ENCODE results near the gene DHX32.
A peak's percentile ranks its signal among the peaks of the same experiment; 100 is the strongest.

DHX32 gene

DNA sequence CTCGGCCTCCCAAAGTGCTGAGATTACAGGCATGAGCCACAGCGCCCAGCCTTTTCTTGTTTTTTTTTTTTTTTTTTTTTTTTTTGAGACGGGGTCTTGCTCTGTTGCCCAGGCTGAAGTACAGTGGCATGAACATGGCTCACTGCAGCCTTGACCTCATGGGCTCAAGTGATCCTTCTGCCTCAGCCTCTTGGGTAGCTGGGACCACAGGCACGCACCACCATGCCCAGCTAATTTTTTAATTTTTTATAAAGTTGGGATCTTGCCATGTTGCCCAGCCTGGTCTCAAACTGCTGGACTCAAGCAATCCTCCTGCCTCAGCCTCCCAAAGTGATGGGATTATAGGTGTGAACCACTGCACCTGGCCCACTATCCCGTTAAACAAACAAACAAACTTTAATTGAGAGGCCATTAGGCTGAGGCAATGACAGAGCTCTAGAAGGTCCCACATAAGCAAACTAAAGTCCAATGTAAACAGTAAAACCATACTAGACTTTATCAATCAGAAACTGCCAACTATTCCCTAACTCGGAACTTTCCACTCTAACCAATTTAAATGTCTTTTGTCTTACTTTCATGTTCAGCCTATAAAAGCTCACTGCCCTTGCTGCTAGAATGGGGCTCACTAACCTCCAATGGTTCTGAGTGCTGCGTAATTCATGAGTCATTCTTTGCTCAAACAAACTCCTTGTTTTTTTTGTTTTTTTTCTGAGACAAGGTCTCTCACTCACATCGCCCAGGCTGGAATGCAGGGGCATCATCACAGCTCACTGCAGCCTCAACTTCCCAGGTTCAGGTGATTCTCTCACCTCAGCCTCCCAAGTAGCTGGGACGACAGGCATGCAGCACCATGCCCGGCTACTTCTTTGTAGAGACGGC, 1.9 kb downstream of the DHX32 start:
- no peak overlapping the region for H2BK120ac ChIP-seq (ENCODE audit: low read depth, low read length)
- no peak overlapping the region for H3K9ac ChIP-seq (ENCODE audit: low read depth, low read length, poor library complexity)
- H2BK12ac ChIP-seq (ENCODE audit: low read length) = no peak overlapping the region
- H3K9me3 ChIP-seq (replicated peaks in 1 of 2; ENCODE audit: control insufficient read depth in 2 of 2, insufficient read depth in 1 of 2, low read depth in 1 of 2, low read length in 2 of 2) = peaks cover 7 to 38% of the 10 kb centered on the region in 2 donors
- H4K91ac ChIP-seq (ENCODE audit: low read depth, low read length, poor library complexity) = no peak overlapping the region
- H3K36me3 ChIP-seq (replicated peaks in 1 of 2; ENCODE audit: control insufficient read depth in 2 of 2, insufficient read depth in 2 of 2, low read length in 2 of 2) = peaks cover 11 to 56% of the 10 kb centered on the region in 2 donors
- no peak overlapping the region for H2AK5ac ChIP-seq (ENCODE audit: low read depth, low read length)
- peak overlapping the region in 1 of 2 donors; percentile 46 for H3K4me3 ChIP-seq (ENCODE audit: low read length in 2 of 2)
- H2BK5ac ChIP-seq (ENCODE audit: low read length) = no peak overlapping the region
- H3K23ac ChIP-seq (ENCODE audit: low read depth, low read length, poor library complexity) = no peak overlapping the region
- no peaks in the 10 kb centered on the region for H3K79me1 ChIP-seq (ENCODE audit: low read depth, low read length)
- no peak overlapping the region for H2BK15ac ChIP-seq (ENCODE audit: low read length)
- H3K27ac ChIP-seq (replicated peaks; ENCODE audit: low read length) = peak overlapping the region; percentile 28
- no CpG with 5 or more reads among the region's 11 CpGs for WGBS, 2 donors (ENCODE audit: extremely low coverage in 2 of 2, insufficient read length in 2 of 2, insufficient replicate concordance in 1 of 2)
- no peak overlapping the region for H3K18ac ChIP-seq (ENCODE audit: low read length)
- peak overlapping the region; percentile 30 for H3K4me2 ChIP-seq (ENCODE audit: insufficient read depth, low read length, poor library complexity, severe bottlenecking)
- DNase-seq (ENCODE audit: low spot score) = no peak
- no peak overlapping the region for H4K8ac ChIP-seq (ENCODE audit: low read depth, low read length)
- H2AFZ ChIP-seq (ENCODE audit: low read length) = no peak overlapping the region
- peaks cover 7 to 11% of the 10 kb centered on the region in 2 donors for H3K4me1 ChIP-seq (ENCODE audit: control insufficient read depth in 2 of 2, insufficient read depth in 1 of 2, low read depth in 1 of 2, low read length in 2 of 2)
- no peaks in the 10 kb centered on the region for H3K27me3 ChIP-seq (ENCODE audit: control insufficient read depth in 3 of 3, insufficient read depth in 3 of 3, low read depth in 1 of 3, low read length in 3 of 3)
- no peak overlapping the region for H3K4ac ChIP-seq (ENCODE audit: low read length)
- no peak overlapping the region for H3K14ac ChIP-seq (ENCODE audit: low read length)

- no peak overlapping the region for H2BK5ac ChIP-seq (ENCODE audit: low read length)
- H4K8ac ChIP-seq (ENCODE audit: low read depth, low read length) = no peak overlapping the region
- H3K36me3 ChIP-seq (replicated peaks in 1 of 2; ENCODE audit: control insufficient read depth in 2 of 2, insufficient read depth in 2 of 2, low read length in 2 of 2) = peaks cover 16 to 54% of the 10 kb centered on the region in 2 donors
These were observed 9.8 kb downstream of the DHX32 start for GRCh38 chr10:125871338-125871737.

DNA sequence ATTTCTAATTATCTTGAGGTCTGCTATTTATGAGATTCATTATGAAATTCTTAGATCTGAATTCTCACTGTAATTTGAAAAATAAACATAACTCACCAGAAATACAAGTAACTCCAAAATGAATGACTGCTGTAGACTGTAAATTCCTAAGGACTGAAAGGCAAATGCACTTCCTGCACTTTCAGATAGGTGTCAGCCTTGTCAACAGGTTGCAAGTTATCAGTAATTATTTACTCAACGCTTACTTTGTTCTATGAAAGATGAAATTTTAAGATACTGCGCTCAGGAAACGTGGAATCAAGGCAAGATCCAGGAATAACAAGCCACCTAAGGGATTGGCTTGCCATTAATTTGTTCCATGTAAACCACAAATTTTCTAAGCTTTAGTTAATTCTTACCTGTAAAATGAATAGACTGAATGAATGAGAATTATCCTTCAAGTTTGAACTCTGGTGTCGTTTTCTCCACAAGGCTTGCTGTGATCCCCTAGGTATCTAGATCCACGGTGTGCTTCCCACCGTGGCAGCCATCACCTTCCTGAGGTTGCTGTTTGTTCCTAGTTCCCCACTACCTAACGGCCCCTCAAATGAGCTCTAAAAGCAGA, 12.6 kb downstream of the DHX32 start:
- H4K8ac ChIP-seq (ENCODE audit: low read depth, low read length) = no peak overlapping the region
- no peak overlapping the region for H3K14ac ChIP-seq (ENCODE audit: low read length)
- no peak overlapping the region for H3K4ac ChIP-seq (ENCODE audit: low read length)
- H2AFZ ChIP-seq (ENCODE audit: low read length) = no peak overlapping the region
- H3K36me3 ChIP-seq (replicated peaks in 1 of 2; ENCODE audit: control insufficient read depth in 2 of 2, insufficient read depth in 2 of 2, low read length in 2 of 2) = peaks cover 18 to 53% of the 10 kb centered on the region in 2 donors
- no peak overlapping the region for H2BK15ac ChIP-seq (ENCODE audit: low read length)
- no CpG with 5 or more reads among the region's 7 CpGs for WGBS, 2 donors (ENCODE audit: extremely low coverage in 2 of 2, insufficient read length in 2 of 2, insufficient replicate concordance in 1 of 2)
- peaks cover 0 to 3% of the 10 kb centered on the region in 2 donors for H3K9me3 ChIP-seq (replicated peaks in 1 of 2; ENCODE audit: control insufficient read depth in 2 of 2, insufficient read depth in 1 of 2, low read depth in 1 of 2, low read length in 2 of 2)
- no peak overlapping the region for H2AK5ac ChIP-seq (ENCODE audit: low read depth, low read length)
- H3K4me2 ChIP-seq (ENCODE audit: insufficient read depth, low read length, poor library complexity, severe bottlenecking) = no peak overlapping the region
- DNase-seq (ENCODE audit: low spot score) = no peak
- H3K18ac ChIP-seq (ENCODE audit: low read length) = no peak overlapping the region
- H2BK120ac ChIP-seq (ENCODE audit: low read depth, low read length) = no peak overlapping the region
- H2BK5ac ChIP-seq (ENCODE audit: low read length) = no peak overlapping the region
- no peak overlapping the region for H2BK12ac ChIP-seq (ENCODE audit: low read length)
- H3K27ac ChIP-seq (replicated peaks; ENCODE audit: low read length) = no peak overlapping the region
- H3K79me1 ChIP-seq (ENCODE audit: low read depth, low read length) = no peaks in the 10 kb centered on the region
- no peak overlapping the region for H3K23ac ChIP-seq (ENCODE audit: low read depth, low read length, poor library complexity)
- H3K9ac ChIP-seq (ENCODE audit: low read depth, low read length, poor library complexity) = no peak overlapping the region
- H3K4me3 ChIP-seq (ENCODE audit: low read length in 2 of 2) = no peak overlapping the region
- no peaks in the 10 kb centered on the region for H3K4me1 ChIP-seq (ENCODE audit: control insufficient read depth in 2 of 2, insufficient read depth in 1 of 2, low read depth in 1 of 2, low read length in 2 of 2)
- no peak overlapping the region for H4K91ac ChIP-seq (ENCODE audit: low read depth, low read length, poor library complexity)
- H3K27me3 ChIP-seq (ENCODE audit: control insufficient read depth in 3 of 3, insufficient read depth in 3 of 3, low read depth in 1 of 3, low read length in 3 of 3) = no peaks in the 10 kb centered on the region

More at GRCh38 chr10:125871338-125871737, 9.8 kb downstream of the DHX32 start:
- Histone ChIP-seq H3K9me3 (replicated peaks in 1 of 2; ENCODE audit: control insufficient read depth in 2 of 2, insufficient read depth in 1 of 2, low read depth in 1 of 2, low read length in 2 of 2) (peaks cover 7 to 17% of the 10 kb centered on the region in 2 donors), H3K27me3 (ENCODE audit: control insufficient read depth in 3 of 3, insufficient read depth in 3 of 3, low read depth in 1 of 3, low read length in 3 of 3) (no peaks in the 10 kb centered on the region), H3K4me3 (ENCODE audit: low read length in 2 of 2) (no peak overlapping the region), H3K79me1 (ENCODE audit: low read depth, low read length) (no peaks in the 10 kb centered on the region), H2BK120ac (ENCODE audit: low read depth, low read length) (no peak overlapping the region), H2BK12ac (ENCODE audit: low read length) (no peak overlapping the region), H3K4me2 (ENCODE audit: insufficient read depth, low read length, poor library complexity, severe bottlenecking) (no peak overlapping the region), H3K9ac (ENCODE audit: low read depth, low read length, poor library complexity) (no peak overlapping the region), H3K23ac (ENCODE audit: low read depth, low read length, poor library complexity) (no peak overlapping the region), H2AFZ (ENCODE audit: low read length) (no peak overlapping the region), H3K4me1 (ENCODE audit: control insufficient read depth in 2 of 2, insufficient read depth in 1 of 2, low read depth in 1 of 2, low read length in 2 of 2) (no peaks in the 10 kb centered on the region), H3K18ac (ENCODE audit: low read length) (no peak overlapping the region), H3K14ac (ENCODE audit: low read length) (no peak overlapping the region), H3K27ac (replicated peaks; ENCODE audit: low read length) (no peak overlapping the region), H2AK5ac (ENCODE audit: low read depth, low read length) (no peak overlapping the region), H2BK15ac (ENCODE audit: low read length) (no peak overlapping the region), H3K4ac (ENCODE audit: low read length) (no peak overlapping the region), H4K91ac (ENCODE audit: low read depth, low read length, poor library complexity) (no peak overlapping the region)
- no peak for DNase-seq (ENCODE audit: low spot score)
- no CpG with 5 or more reads among the region's 4 CpGs for WGBS, 2 donors (ENCODE audit: extremely low coverage in 2 of 2, insufficient read length in 2 of 2, insufficient replicate concordance in 1 of 2)

DNA sequence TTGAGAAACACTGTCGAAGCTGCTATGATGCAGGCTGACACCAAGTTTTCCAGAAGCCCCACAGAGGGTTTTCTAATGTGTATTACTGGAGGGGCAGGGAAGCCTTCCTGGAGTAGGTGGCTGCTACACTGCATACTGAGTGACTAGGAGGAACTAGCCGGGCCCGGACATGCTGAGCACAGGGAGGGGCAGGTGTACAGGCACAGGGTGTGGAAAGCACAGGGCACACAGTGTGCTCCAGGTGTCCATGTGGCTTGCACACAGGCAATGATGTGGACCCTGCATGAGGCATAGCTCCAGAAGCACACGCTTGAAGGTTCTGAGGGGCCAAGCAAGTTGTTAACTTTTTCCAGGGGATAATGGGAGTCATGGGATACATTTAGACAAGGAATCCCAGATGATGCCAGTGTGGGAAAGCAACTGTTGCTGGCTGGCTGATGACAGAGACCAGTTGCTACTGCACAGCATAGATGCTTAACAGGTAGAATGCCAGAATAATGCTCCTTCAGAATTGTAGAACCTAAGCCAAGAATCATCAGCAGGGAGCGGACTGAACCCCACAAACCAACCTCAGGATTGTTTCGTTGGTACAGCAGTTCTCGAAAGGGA, 14.6 kb downstream of the DHX32 start:
- no peak overlapping the region for H2AK5ac ChIP-seq (ENCODE audit: low read depth, low read length)
- no peak overlapping the region for H3K14ac ChIP-seq (ENCODE audit: low read length)
- H3K18ac ChIP-seq (ENCODE audit: low read length) = no peak overlapping the region
- WGBS, 2 donors (ENCODE audit: extremely low coverage in 2 of 2, insufficient read length in 2 of 2, insufficient replicate concordance in 1 of 2) = no CpG with 5 or more reads among the region's 7 CpGs
- H2BK15ac ChIP-seq (ENCODE audit: low read length) = no peak overlapping the region
- H3K79me1 ChIP-seq (ENCODE audit: low read depth, low read length) = no peaks in the 10 kb centered on the region
- no peak overlapping the region for H4K91ac ChIP-seq (ENCODE audit: low read depth, low read length, poor library complexity)
- H2BK5ac ChIP-seq (ENCODE audit: low read length) = no peak overlapping the region
- no peak overlapping the region for H3K27ac ChIP-seq (replicated peaks; ENCODE audit: low read length)
- H3K23ac ChIP-seq (ENCODE audit: low read depth, low read length, poor library complexity) = no peak overlapping the region
- H3K4me3 ChIP-seq (ENCODE audit: low read length in 2 of 2) = no peak overlapping the region
- H3K9ac ChIP-seq (ENCODE audit: low read depth, low read length, poor library complexity) = no peak overlapping the region
- H2BK120ac ChIP-seq (ENCODE audit: low read depth, low read length) = no peak overlapping the region
- no peak overlapping the region for H2BK12ac ChIP-seq (ENCODE audit: low read length)
- H4K8ac ChIP-seq (ENCODE audit: low read depth, low read length) = no peak overlapping the region
- H3K36me3 ChIP-seq (replicated peaks in 1 of 2; ENCODE audit: control insufficient read depth in 2 of 2, insufficient read depth in 2 of 2, low read length in 2 of 2) = peaks cover 18 to 55% of the 10 kb centered on the region in 2 donors
- no peak overlapping the region for H3K4me2 ChIP-seq (ENCODE audit: insufficient read depth, low read length, poor library complexity, severe bottlenecking)
- no peak for DNase-seq (ENCODE audit: low spot score)
- peaks cover 0 to 3% of the 10 kb centered on the region in 2 donors for H3K9me3 ChIP-seq (replicated peaks in 1 of 2; ENCODE audit: control insufficient read depth in 2 of 2, insufficient read depth in 1 of 2, low read depth in 1 of 2, low read length in 2 of 2)
- H2AFZ ChIP-seq (ENCODE audit: low read length) = no peak overlapping the region
- H3K4me1 ChIP-seq (ENCODE audit: control insufficient read depth in 2 of 2, insufficient read depth in 1 of 2, low read depth in 1 of 2, low read length in 2 of 2) = no peaks in the 10 kb centered on the region
- no peak overlapping the region for H3K4ac ChIP-seq (ENCODE audit: low read length)
- H3K27me3 ChIP-seq (ENCODE audit: control insufficient read depth in 3 of 3, insufficient read depth in 3 of 3, low read depth in 1 of 3, low read length in 3 of 3) = no peaks in the 10 kb centered on the region

All from neuronal stem cell (in vitro differentiated cells).